HuH-7 (cell line): Measurements from ENCODE around the gene C19orf81.
A peak's percentile ranks its signal among the peaks of the same experiment; 100 is the strongest.

Source experiments
- DNase-seq: peaks from one replicate; pipeline ENCODE4 v3.0.0; 2011; ENCODE audit warnings: low spot score

Gene C19orf81

GRCh38 chr19:50686310-50687032, 37.2 kb downstream of the C19orf81 start:
- DNase-seq = no peak

- DNase-seq = no peak
Observed at GRCh38 chr19:50688766-50689165, 39.5 kb downstream of the C19orf81 start.

- no peak for DNase-seq
Observed at GRCh38 chr19:50690439-50690838, 41.2 kb downstream of the C19orf81 start.

GRCh38 chr19:50693064-50693975, 44.1 kb downstream of the C19orf81 start:
- no peak for DNase-seq

- DNase-seq = no peak
Observed at GRCh38 chr19:50694815-50695145, 45.5 kb downstream of the C19orf81 start.

GRCh38 chr19:50695251-50696093, 46.2 kb downstream of the C19orf81 start:
- peak; percentile 49 for DNase-seq

- DNase-seq = no peak
Observed at GRCh38 chr19:50696094-50696483, 46.8 kb downstream of the C19orf81 start.

GRCh38 chr19:50697414-50698124, 48.3 kb downstream of the C19orf81 start:
- no peak for DNase-seq

- DNase-seq = no peak
Observed at GRCh38 chr19:50701367-50701985, 52.2 kb downstream of the C19orf81 start.

GRCh38 chr19:50702158-50702870, 53.1 kb downstream of the C19orf81 start:
- no peak for DNase-seq

GRCh38 chr19:50702871-50703829, 53.9 kb downstream of the C19orf81 start:
- DNase-seq = no peak

- DNase-seq = peak; percentile 59
Observed at GRCh38 chr19:50703915-50704796, 54.9 kb downstream of the C19orf81 start.

GRCh38 chr19:50705422-50706019, 56.3 kb downstream of the C19orf81 start:
- DNase-seq = peak; percentile 82

- DNase-seq = no peak
Observed at GRCh38 chr19:50706387-50706786, 57.1 kb downstream of the C19orf81 start.

GRCh38 chr19:50708179-50708879, 59.1 kb downstream of the C19orf81 start:
- no peak for DNase-seq
